ENCODE data around the gene ASTN2. TPM values are rescaled to one million over a fixed set of nuclear protein-coding genes. Genes with fewer than 3 reads are reported as not detected.

Gene ASTN2
- total and polyA plus RNA-seq, 3 donors from 2014 or later, result 55.7 to 157 (median 117) TPM

DNA sequence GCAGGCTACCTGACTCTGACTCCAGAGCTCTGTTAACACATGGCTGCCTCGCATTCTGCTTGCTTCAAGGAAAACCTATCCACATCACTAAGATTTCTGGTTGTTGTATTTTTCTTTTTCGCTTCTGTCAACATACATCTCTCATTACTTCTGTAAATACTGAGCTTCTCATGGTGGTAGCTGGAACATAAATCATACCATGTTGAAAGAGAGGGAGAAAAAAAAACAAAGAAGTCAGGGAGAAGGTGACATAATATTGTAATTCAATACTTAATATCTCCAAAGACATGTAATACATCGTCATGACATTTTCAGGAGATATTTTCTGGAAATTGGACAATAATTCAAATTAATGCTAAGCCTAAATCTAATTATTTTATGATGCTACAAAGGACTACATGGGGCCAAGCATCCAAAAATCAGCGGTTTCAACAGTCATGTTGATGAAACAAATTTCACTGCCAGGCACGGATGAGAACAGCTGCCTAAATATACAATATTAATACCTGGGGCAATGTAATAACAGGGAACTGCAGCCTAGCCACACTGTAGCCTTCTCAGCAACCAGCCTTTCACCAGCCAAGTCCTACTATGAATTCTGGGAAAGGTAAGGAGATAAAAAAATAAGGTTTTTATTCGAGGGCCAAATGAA, 395.8 kb downstream of the ASTN2 start:
- 65 to 66% methylated on average over 6 of the region's 6 CpGs for WGBS, 2 donors
- DNase-seq, result no peak
- intact Hi-C loops (cut with DNase I; ENCODE audit: low total_unique reads), result no loop called here

DNA sequence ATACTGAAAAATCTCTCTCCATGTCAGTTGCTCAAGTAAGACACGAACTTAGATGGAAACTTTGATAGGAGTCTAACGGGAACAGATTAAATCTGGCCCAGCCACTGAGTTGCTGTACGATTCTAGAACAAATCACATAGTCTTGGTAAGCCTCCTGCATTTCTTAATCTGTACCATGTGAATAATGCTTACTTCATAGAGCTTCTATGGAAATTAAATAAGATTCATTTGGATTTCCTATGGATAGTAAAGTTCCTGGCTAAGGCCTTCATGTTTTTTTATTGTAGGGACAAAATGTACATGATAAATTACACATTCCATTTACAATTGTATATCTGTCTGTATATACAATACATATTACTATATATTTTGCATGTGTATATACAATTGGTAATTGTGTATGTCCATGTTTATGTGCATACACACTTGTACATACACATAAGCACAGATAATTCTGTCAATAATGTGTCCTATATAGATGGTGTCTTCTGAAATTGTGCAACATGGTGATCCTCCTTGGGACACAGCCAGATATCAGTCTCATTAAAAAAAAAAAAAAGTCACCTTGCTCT, 397.4 kb downstream of the ASTN2 start:
- intact Hi-C loops (cut with DNase I; ENCODE audit: low total_unique reads), result no loop called here
- Histone ChIP-seq H3K36me3 (ENCODE audit: low read depth, missing control alignments) (no peaks in the 10 kb centered on the region), H3K4me3 (no peak overlapping the region), H3K9me3 (no peaks in the 10 kb centered on the region), H3K4me1 (no peaks in the 10 kb centered on the region), H3K27ac (no peak overlapping the region), H3K27me3 (no peaks in the 10 kb centered on the region)
- TF ChIP-seq, protein P1, sequence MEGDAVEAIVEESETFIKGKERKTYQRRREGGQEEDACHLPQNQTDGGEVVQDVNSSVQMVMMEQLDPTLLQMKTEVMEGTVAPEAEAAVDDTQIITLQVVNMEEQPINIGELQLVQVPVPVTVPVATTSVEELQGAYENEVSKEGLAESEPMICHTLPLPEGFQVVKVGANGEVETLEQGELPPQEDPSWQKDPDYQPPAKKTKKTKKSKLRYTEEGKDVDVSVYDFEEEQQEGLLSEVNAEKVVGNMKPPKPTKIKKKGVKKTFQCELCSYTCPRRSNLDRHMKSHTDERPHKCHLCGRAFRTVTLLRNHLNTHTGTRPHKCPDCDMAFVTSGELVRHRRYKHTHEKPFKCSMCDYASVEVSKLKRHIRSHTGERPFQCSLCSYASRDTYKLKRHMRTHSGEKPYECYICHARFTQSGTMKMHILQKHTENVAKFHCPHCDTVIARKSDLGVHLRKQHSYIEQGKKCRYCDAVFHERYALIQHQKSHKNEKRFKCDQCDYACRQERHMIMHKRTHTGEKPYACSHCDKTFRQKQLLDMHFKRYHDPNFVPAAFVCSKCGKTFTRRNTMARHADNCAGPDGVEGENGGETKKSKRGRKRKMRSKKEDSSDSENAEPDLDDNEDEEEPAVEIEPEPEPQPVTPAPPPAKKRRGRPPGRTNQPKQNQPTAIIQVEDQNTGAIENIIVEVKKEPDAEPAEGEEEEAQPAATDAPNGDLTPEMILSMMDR (IDR thresholded peaks at IDR 0.05), result no peak
- no peak for TF ChIP-seq POLR2A (IDR thresholded peaks at IDR 0.05)
- DNase-seq, result no peak
- 56 to 72% methylated on average over 3 of the region's 3 CpGs for WGBS, 2 donors

More for the DNA sequence above, 395.8 kb downstream of the ASTN2 start:
- no peaks in the 10 kb centered on the region for H3K4me1 ChIP-seq
- H3K27ac ChIP-seq, result no peak overlapping the region
- H3K9me3 ChIP-seq, result no peaks in the 10 kb centered on the region
- H3K36me3 ChIP-seq (ENCODE audit: low read depth, missing control alignments), result no peaks in the 10 kb centered on the region
- no peak overlapping the region for H3K4me3 ChIP-seq
- TF ChIP-seq, protein P1 (IDR thresholded peaks at IDR 0.05), result no peak
- TF ChIP-seq POLR2A (IDR thresholded peaks at IDR 0.05), result no peak
- no peaks in the 10 kb centered on the region for H3K27me3 ChIP-seq

DNA sequence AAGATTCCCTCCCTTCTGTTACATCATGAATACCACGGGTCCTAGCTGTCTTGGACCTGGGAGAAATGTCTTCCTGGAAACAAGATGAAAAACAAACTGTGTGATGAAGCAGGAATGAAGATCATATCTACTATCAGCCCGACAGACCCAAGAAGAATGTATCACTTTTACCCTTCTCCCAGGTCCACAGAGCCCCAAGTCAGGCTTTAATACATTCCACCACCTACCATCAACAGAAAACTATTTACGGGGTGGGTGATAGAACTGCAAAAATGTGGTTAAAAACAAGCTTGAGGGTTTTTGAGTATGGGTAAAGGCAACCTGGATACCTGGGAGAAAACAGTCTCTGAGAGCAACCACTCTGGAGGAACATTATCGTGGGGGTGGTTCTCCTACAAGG, 400.8 kb downstream of the ASTN2 start:
- Histone ChIP-seq H3K9me3 (no peaks in the 10 kb centered on the region), H3K4me1 (no peaks in the 10 kb centered on the region), H3K27me3 (no peaks in the 10 kb centered on the region), H3K36me3 (ENCODE audit: low read depth, missing control alignments) (no peaks in the 10 kb centered on the region), H3K4me3 (no peak overlapping the region), H3K27ac (no peak overlapping the region)
- intact Hi-C loops (cut with DNase I; ENCODE audit: low total_unique reads), result no loop called here
- TF ChIP-seq POLR2A (IDR thresholded peaks at IDR 0.05), result no peak
- TF ChIP-seq, protein P1 (IDR thresholded peaks at IDR 0.05), result no peak
- no peak for DNase-seq
- WGBS, 2 donors, result 86 to 89% methylated on average over 4 of the region's 4 CpGs

DNA sequence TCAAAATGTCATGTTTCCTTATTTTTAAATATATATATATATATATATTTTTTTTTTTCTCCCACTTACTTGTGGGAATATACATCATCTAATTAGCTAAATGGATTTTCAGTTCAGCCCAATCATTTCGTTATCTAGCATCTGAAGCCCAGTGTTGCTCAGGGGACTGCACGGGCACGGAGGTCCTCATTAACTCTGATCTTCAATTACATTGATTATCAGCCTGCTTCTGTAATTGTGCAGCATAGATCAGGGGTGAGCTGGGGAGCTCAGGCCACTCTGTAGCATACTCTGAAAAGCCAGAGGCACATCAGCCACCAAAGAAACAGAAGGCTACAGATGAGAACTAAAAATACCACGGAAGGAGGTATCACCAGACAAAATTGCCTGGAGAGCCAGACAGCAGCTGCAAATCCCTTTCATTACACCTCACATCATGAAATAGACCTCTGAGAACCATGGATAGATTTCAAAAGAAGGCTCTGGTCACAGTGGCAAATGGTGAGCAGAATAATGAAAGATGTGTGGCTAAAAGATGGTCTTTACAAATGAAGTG, 401.3 kb downstream of the ASTN2 start:
- no peaks in the 10 kb centered on the region for H3K27me3 ChIP-seq
- TF ChIP-seq, protein P1 (IDR thresholded peaks at IDR 0.05), result no peak
- no peak for TF ChIP-seq POLR2A (IDR thresholded peaks at IDR 0.05)
- no peak overlapping the region for H3K27ac ChIP-seq
- H3K36me3 ChIP-seq (ENCODE audit: low read depth, missing control alignments), result no peaks in the 10 kb centered on the region
- intact Hi-C loops (cut with DNase I; ENCODE audit: low total_unique reads), result no loop called here
- WGBS, 2 donors, result 76 to 83% methylated on average over 4 of the region's 4 CpGs
- no peaks in the 10 kb centered on the region for H3K4me1 ChIP-seq
- no peaks in the 10 kb centered on the region for H3K9me3 ChIP-seq
- H3K4me3 ChIP-seq, result no peak overlapping the region
- no peak for DNase-seq

Data from testis (tissue), 3 donors.